SU-DHL-6 (cell line): ENCODE measurements around the gene DSCAML1.

Experiments used
- H2AFZ ChIP-seq: fragments of 200-600 bp; sonication (generic); 2 replicates; pipeline ENCODE4 v1.6.1; 2014; ENCODE audit warnings: low read depth, mild to moderate bottlenecking, moderate library complexity, mixed read lengths, antibody characterized with exemption, low read length; ENCODE audit not compliant: severe bottlenecking
- H3F3A ChIP-seq: fragments of 200-600 bp; shearing (Covaris generic); 2 replicates; pipeline ENCODE4 v1.6.0; 2016; ENCODE audit warnings: antibody characterized with exemption, mild to moderate bottlenecking; ENCODE audit not compliant: insufficient read depth
- H3K27ac ChIP-seq: fragments of 200-600 bp; sonication (generic); 2 replicates; pipeline ENCODE4 v1.5.1; 2016; ENCODE audit warnings: low read depth, mild to moderate bottlenecking, low read length, moderate library complexity, mixed read lengths
- H3K27me3 ChIP-seq: fragments of 200-600 bp; sonication (generic), shearing (Covaris generic); 2 replicates; pipeline ENCODE4 v1.6.0; 2014; ENCODE audit warnings: mild to moderate bottlenecking, low read length
- H3K36me3 ChIP-seq: fragments of 200-600 bp; sonication (generic); 2 replicates; pipeline ENCODE4 v1.6.1; 2014; ENCODE audit warnings: mild to moderate bottlenecking, low read length, mixed read lengths
- H3K4me2 ChIP-seq: fragments of 300-600, 200-600 bp; shearing (Covaris generic), sonication (generic); 2 replicates; pipeline ENCODE4 v1.6.0; 2014; ENCODE audit warnings: low read length, low read depth, mild to moderate bottlenecking; ENCODE audit not compliant: poor library complexity, severe bottlenecking
- H3K4me3 ChIP-seq: fragments of 200-600 bp; sonication (generic); 2 replicates; pipeline ENCODE4 v1.5.1; 2014; ENCODE audit warnings: antibody characterized with exemption, low read length, mild to moderate bottlenecking, mixed read lengths; ENCODE audit not compliant: insufficient read depth, poor library complexity, severe bottlenecking
- H3K79me2 ChIP-seq: fragments of 200-600 bp; sonication (generic); 2 replicates; pipeline ENCODE4 v1.6.1; 2014; ENCODE audit warnings: mild to moderate bottlenecking, low read length, moderate library complexity; ENCODE audit not compliant: insufficient read depth
- H3K9ac ChIP-seq: fragments of 200-600 bp; sonication (generic); 2 replicates; pipeline ENCODE4 v1.7.0; 2014; ENCODE audit warnings: mild to moderate bottlenecking, low read length
- H3K9me2 ChIP-seq: fragments of 200-600 bp; sonication (generic); replicated peaks from 2 replicates; pipeline ENCODE4 v1.6.1; 2014; ENCODE audit warnings: low read length; ENCODE audit not compliant: insufficient read depth
- H3K9me3 ChIP-seq: fragments of 200-600 bp; sonication (generic); 2 replicates; pipeline ENCODE4 v1.6.1; 2014; ENCODE audit warnings: low read length, mixed read lengths; ENCODE audit not compliant: insufficient read depth
- H4K20me1 ChIP-seq: fragments of 200-600 bp; sonication (generic); 2 replicates; pipeline ENCODE4 v1.6.1; 2014; ENCODE audit warnings: low read depth, mild to moderate bottlenecking, antibody characterized with exemption, low read length, moderate library complexity, mixed read lengths
- EZH2phosphoT487 ChIP-seq: fragments of 200-600 bp; sonication (generic), shearing (Covaris generic); conservative IDR thresholded peaks from 2 replicates; pipeline ENCODE4 v1.6.1; 2018; ENCODE audit warnings: mild to moderate bottlenecking, antibody characterized with exemption, low read length, moderate library complexity, mixed read lengths
- TF ChIP-seq, protein P1 (sequence below): fragments of 200-600 bp; sonication (generic); IDR thresholded peaks from one replicate; pipeline ENCODE4 v1.5.1; 2017; ENCODE audit warnings: antibody characterized with exemption, mild to moderate bottlenecking, low read length, moderate library complexity; ENCODE audit not compliant: insufficient read depth, poor library complexity, severe bottlenecking

The DSCAML1 gene

DNA sequence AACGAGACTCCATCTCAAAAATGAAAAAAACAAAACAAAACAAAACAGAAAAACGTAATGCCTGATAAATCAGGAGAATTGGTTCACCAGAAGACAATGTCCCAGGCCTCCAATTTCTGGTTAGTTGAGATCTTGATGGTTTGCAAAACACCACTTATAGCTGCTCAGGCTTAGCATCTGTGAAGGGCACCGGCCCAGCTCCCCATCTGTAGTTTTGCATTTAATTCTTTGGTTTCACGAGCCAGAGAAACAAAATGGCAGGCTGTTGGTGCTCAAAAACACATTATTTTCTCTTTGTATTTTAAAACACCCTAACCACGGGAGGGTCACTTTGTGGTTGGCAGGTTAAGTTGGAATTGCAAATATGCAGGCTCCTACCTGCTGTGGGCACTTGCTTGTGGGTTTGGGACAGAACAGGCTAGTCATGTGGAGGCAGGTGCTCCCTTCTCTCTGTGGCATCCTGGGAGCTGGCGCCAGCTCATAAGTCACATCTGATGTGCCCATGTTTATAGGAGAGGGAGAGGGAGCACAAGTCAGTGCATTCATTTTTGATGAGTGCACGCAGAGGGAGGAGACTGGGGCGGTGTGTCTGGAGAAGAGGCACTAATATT, 323.4 kb downstream of the DSCAML1 start:
- Histone ChIP-seq H3K27me3 (no peaks in the 10 kb centered on the region; the same call in 1 of the 2 replicates), H3K79me2 (no peaks in the 10 kb centered on the region), H3K9me2 (no peaks in the 10 kb centered on the region), H3K9ac (no peak overlapping the region), H3K27ac (no peak overlapping the region), H3K9me3 (no peaks in the 10 kb centered on the region), H3K4me3 (no peak overlapping the region), H3K36me3 (no peaks in the 10 kb centered on the region), H2AFZ (no peak overlapping the region), H3K4me2 (no peak overlapping the region), H3F3A (no peaks in the 10 kb centered on the region), H4K20me1 (no peaks in the 10 kb centered on the region)
- no peak for TF ChIP-seq EZH2phosphoT487
- TF ChIP-seq, protein P1, sequence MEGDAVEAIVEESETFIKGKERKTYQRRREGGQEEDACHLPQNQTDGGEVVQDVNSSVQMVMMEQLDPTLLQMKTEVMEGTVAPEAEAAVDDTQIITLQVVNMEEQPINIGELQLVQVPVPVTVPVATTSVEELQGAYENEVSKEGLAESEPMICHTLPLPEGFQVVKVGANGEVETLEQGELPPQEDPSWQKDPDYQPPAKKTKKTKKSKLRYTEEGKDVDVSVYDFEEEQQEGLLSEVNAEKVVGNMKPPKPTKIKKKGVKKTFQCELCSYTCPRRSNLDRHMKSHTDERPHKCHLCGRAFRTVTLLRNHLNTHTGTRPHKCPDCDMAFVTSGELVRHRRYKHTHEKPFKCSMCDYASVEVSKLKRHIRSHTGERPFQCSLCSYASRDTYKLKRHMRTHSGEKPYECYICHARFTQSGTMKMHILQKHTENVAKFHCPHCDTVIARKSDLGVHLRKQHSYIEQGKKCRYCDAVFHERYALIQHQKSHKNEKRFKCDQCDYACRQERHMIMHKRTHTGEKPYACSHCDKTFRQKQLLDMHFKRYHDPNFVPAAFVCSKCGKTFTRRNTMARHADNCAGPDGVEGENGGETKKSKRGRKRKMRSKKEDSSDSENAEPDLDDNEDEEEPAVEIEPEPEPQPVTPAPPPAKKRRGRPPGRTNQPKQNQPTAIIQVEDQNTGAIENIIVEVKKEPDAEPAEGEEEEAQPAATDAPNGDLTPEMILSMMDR: no peak

DNA sequence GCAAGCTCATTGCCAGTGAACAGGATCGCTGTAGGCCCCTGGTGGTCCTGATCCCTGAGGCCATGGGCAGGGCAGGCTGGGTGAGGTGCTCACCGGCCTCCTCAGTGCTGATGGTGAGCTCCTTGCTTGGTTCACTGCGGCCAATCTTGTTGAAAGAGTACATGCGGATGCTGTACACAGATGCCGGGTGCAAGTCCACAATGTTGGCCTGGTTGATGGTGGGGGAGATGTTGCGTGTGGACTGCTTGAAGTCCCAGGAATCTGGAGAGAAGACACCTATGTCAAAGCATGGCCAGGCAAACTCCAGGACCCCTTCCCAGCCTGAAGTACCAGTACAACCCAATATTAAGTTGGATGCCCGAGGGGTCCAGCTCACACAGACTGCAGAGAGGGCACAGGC, 325.2 kb downstream of the DSCAML1 start:
- Histone ChIP-seq H3K4me2 (no peak overlapping the region), H3K27me3 (no peaks in the 10 kb centered on the region; the same call in 1 of the 2 replicates), H3K4me3 (no peak overlapping the region), H2AFZ (no peak overlapping the region), H4K20me1 (no peaks in the 10 kb centered on the region), H3F3A (no peaks in the 10 kb centered on the region), H3K27ac (no peak overlapping the region), H3K9me2 (no peaks in the 10 kb centered on the region), H3K36me3 (no peaks in the 10 kb centered on the region), H3K79me2 (no peaks in the 10 kb centered on the region), H3K9ac (no peak overlapping the region), H3K9me3 (no peaks in the 10 kb centered on the region)
- TF ChIP-seq EZH2phosphoT487: no peak
- TF ChIP-seq, protein P1: no peak

DNA sequence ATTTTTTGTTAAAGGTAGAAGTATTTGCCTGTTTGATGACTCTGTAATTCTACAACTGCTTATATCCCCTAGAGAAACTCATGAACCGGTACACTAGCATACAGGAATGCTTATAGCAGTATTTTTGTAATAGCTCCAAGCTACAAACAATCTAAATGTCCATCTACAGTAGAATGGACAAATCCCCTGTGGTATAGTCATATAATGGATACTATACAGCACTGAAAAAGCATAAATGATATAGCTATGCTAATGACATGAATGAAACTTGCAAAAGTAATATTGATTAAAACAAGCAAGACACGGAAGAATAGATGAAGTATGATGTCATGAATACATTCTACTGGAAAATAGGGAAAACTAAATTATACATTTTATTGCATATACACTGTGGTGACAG, 326.4 kb downstream of the DSCAML1 start:
- Histone ChIP-seq H3K27ac (no peak overlapping the region), H2AFZ (no peak overlapping the region), H3K4me2 (no peak overlapping the region), H3K79me2 (no peaks in the 10 kb centered on the region), H3K9me3 (no peaks in the 10 kb centered on the region), H3K36me3 (no peaks in the 10 kb centered on the region), H3K9me2 (no peaks in the 10 kb centered on the region), H4K20me1 (no peaks in the 10 kb centered on the region), H3K27me3 (no peaks in the 10 kb centered on the region; the same call in 1 of the 2 replicates), H3F3A (no peaks in the 10 kb centered on the region), H3K4me3 (no peak overlapping the region), H3K9ac (no peak overlapping the region)
- TF ChIP-seq EZH2phosphoT487: no peak
- TF ChIP-seq, protein P1: no peak
